ENCODE results near the gene VAPB. TPM values are rescaled to one million over a fixed set of nuclear protein-coding genes. Genes with fewer than 3 reads are reported as not detected.

Gene VAPB
- total RNA-seq, 1 experiment from 2014 or later: 65.1 TPM

- no CpG with 5 or more reads among the region's 1 CpG for WGBS (ENCODE audit: extremely low coverage, insufficient read length, low lambda C conversion rate)
- no peak overlapping the region for H3K56ac ChIP-seq (ENCODE audit: insufficient read length, low read depth, low read length)
- no peak overlapping the region for H4K5ac ChIP-seq (ENCODE audit: insufficient read length, low read depth, low read length)
- no peaks in the 10 kb centered on the region for H3K4me1 ChIP-seq (ENCODE audit: insufficient read depth, low read length)
- peaks cover 15 to 28% (median 15%) of the 10 kb centered on the region in 3 experiments for H3K36me3 Mint-ChIP-seq (ENCODE audit: insufficient read depth in 1 of 3, low read depth in 3 of 3)
- H2BK12ac ChIP-seq (ENCODE audit: insufficient read length, low read depth, low read length): no peak overlapping the region
- H3K9ac ChIP-seq (ENCODE audit: extremely low read depth, insufficient read length, low read length): no peak overlapping the region
- H3K23ac ChIP-seq (ENCODE audit: insufficient read length, low read depth, low read length): no peak overlapping the region
- H4K20me1 ChIP-seq (ENCODE audit: control insufficient read depth, insufficient read depth, insufficient read length): no peaks in the 10 kb centered on the region
- no peak overlapping the region for H3K14ac ChIP-seq (ENCODE audit: insufficient read depth, low read length)
- no peaks in the 10 kb centered on the region for H3K27me3 ChIP-seq (ENCODE audit: insufficient read depth, low read length)
- H3K27ac ChIP-seq (ENCODE audit: insufficient read length, low read depth, low read length): no peak overlapping the region
- no peak overlapping the region for H2BK15ac ChIP-seq (ENCODE audit: low read depth, low read length)
- no peak for TF ChIP-seq CTCF (conservative IDR thresholded peaks at IDR 0.05)
- no peak overlapping the region for H2BK5ac ChIP-seq (ENCODE audit: insufficient read length, low read length)
- H3K23me2 ChIP-seq (ENCODE audit: insufficient read length, low read depth, low read length, poor library complexity, severe bottlenecking): no peaks in the 10 kb centered on the region
- no peak overlapping the region for H2BK20ac ChIP-seq (ENCODE audit: low read depth, low read length, poor library complexity, severe bottlenecking)
- H4K8ac ChIP-seq (replicated peaks; ENCODE audit: insufficient read length, low read depth, low read length): no peak overlapping the region
- H3K4me1 Mint-ChIP-seq: peaks cover 6 to 7% of the 10 kb centered on the region in 2 experiments
- no peak overlapping the region for H3K4me2 ChIP-seq (ENCODE audit: insufficient read depth, insufficient read length, low read length)
- no peak overlapping the region for H3K18ac ChIP-seq (ENCODE audit: insufficient read length, low read depth, low read length)
- no peak overlapping the region for H3T11ph ChIP-seq (ENCODE audit: low read length)
- no peak for DNase-seq
- no peak overlapping the region for H4K91ac ChIP-seq (ENCODE audit: insufficient read length, low read depth, low read length)
- H3K79me1 ChIP-seq (ENCODE audit: insufficient read depth, low read depth, low read length, poor library complexity, severe bottlenecking): no peaks in the 10 kb centered on the region
- peaks cover 4% of the 10 kb centered on the region for H3K9me3 ChIP-seq (ENCODE audit: control insufficient read depth, low read depth, low read length)
- peaks cover 8% of the 10 kb centered on the region for H3K27me3 Mint-ChIP-seq (ENCODE audit: low read depth)
- no peak overlapping the region for H2AFZ ChIP-seq (ENCODE audit: low read length)
- no peak overlapping the region for H2AK5ac ChIP-seq (ENCODE audit: insufficient read length, low read length)
- H3K27ac Mint-ChIP-seq: no peak overlapping the region
- H3K4ac ChIP-seq (ENCODE audit: low read depth, low read length): no peak overlapping the region
- no peak overlapping the region for H3K4me3 Mint-ChIP-seq
- no peaks in the 10 kb centered on the region for H3K79me2 ChIP-seq (ENCODE audit: insufficient read depth, low read length)
- H3K9me3 Mint-ChIP-seq: peaks cover 37 to 40% of the 10 kb centered on the region in 2 experiments
- H2BK120ac ChIP-seq (ENCODE audit: low read depth, low read length, poor library complexity, severe bottlenecking): no peak overlapping the region
Observed at GRCh38 chr20:58486207-58486606, 97.2 kb downstream of the VAPB start.
